Mesenchymal stem cell (in vitro differentiated cells and primary cell): ENCODE measurements around the gene GALNT13.

Experiments
- DNase-seq: peaks from one replicate; pipeline ENCODE4 v3.0.0-alpha.2; 2013
- H2AFZ ChIP-seq: one replicate; pipeline ENCODE4 v1.6.1; 2013; ENCODE audit warnings: low read depth, mild to moderate bottlenecking, control low read depth, inconsistent platforms, low read length, moderate library complexity
- H2AK5ac ChIP-seq: 2 replicates; pipeline ENCODE4 v1.6.1; 2013; ENCODE audit warnings: low read length, moderate library complexity, mild to moderate bottlenecking, inconsistent platforms; ENCODE audit not compliant: severe bottlenecking
- H2BK120ac ChIP-seq: one replicate; pipeline ENCODE4 v1.6.1; 2013; ENCODE audit warnings: low read depth, mild to moderate bottlenecking, inconsistent platforms, low read length, moderate library complexity
- H2BK12ac ChIP-seq, 2 experiments: one replicate each; pipeline ENCODE4 v1.6.1; 2013; ENCODE audit warnings: inconsistent platforms in 2 of 2, low read length in 2 of 2, mild to moderate bottlenecking in 2 of 2, moderate library complexity in 2 of 2, control low read depth in 1 of 2
- H2BK15ac ChIP-seq: one replicate; pipeline ENCODE4 v1.6.1; 2013; ENCODE audit warnings: mild to moderate bottlenecking, low read depth, inconsistent platforms; ENCODE audit not compliant: poor library complexity, severe bottlenecking
- H2BK5ac ChIP-seq: 2 replicates; pipeline ENCODE4 v1.6.1; 2013; ENCODE audit warnings: low read depth, mild to moderate bottlenecking, low read length, control low read depth, inconsistent platforms; ENCODE audit not compliant: poor library complexity, severe bottlenecking
- H3K14ac ChIP-seq, 2 experiments: one replicate each; pipeline ENCODE4 v1.6.1; 2013; ENCODE audit warnings: inconsistent platforms in 2 of 2, low read length in 2 of 2, control low read depth in 1 of 2, mild to moderate bottlenecking in 1 of 2, moderate library complexity in 1 of 2
- H3K18ac ChIP-seq, 2 experiments: one replicate each; pipeline ENCODE4 v1.6.1; 2013; ENCODE audit warnings: inconsistent platforms in 2 of 2, low read length in 2 of 2, control low read depth in 1 of 2, low read depth in 1 of 2, mild to moderate bottlenecking in 1 of 2
- H3K23ac ChIP-seq, 2 experiments: one replicate each; pipeline ENCODE4 v1.6.1; 2013; ENCODE audit warnings: inconsistent platforms in 2 of 2, low read length in 2 of 2, mild to moderate bottlenecking in 2 of 2, moderate library complexity in 2 of 2, control low read depth in 1 of 2
- H3K27ac ChIP-seq: 2 replicates; pipeline ENCODE4 v1.5.1; 2013; ENCODE audit warnings: mild to moderate bottlenecking, moderate library complexity, low read length, control low read depth, inconsistent platforms; ENCODE audit not compliant: poor library complexity, severe bottlenecking
- H3K27me3 ChIP-seq, 2 experiments: 2 replicates each; pipeline versions ENCODE4 v1.6.1 to v1.7.0; 2013; ENCODE audit warnings: low read length in 2 of 2, mild to moderate bottlenecking in 2 of 2, moderate library complexity in 2 of 2, control low read depth in 1 of 2, inconsistent platforms in 1 of 2; ENCODE audit not compliant: control insufficient read depth in 1 of 2, insufficient read depth in 1 of 2
- H3K36me3 ChIP-seq, 2 experiments: 2 replicates each; pipeline versions ENCODE4 v1.6.1 to v1.7.0; 2013; ENCODE audit warnings: low read length in 2 of 2, control low read depth in 1 of 2, inconsistent platforms in 1 of 2, low read depth in 1 of 2, mild to moderate bottlenecking in 1 of 2; ENCODE audit not compliant: insufficient read depth in 2 of 2, control insufficient read depth in 1 of 2
- H3K4ac ChIP-seq, 2 experiments: one replicate each; pipeline ENCODE4 v1.6.1; 2013; ENCODE audit warnings: inconsistent platforms in 2 of 2, low read length in 2 of 2, mild to moderate bottlenecking in 2 of 2, moderate library complexity in 2 of 2, control low read depth in 1 of 2, low read depth in 1 of 2
- H3K4me1 ChIP-seq: 2 replicates; pipeline ENCODE4 v1.6.1; 2013; ENCODE audit warnings: low read depth, low read length, control low read depth; ENCODE audit not compliant: control insufficient read depth, insufficient read depth
- H3K4me2 ChIP-seq: 2 replicates; pipeline ENCODE4 v1.6.1; 2013; ENCODE audit warnings: low read length, mild to moderate bottlenecking, inconsistent platforms; ENCODE audit not compliant: poor library complexity, severe bottlenecking
- H3K4me3 ChIP-seq, 2 experiments: 2 replicates each; pipeline versions ENCODE4 v1.5.1 to v1.7.0; 2013; ENCODE audit warnings: low read length in 2 of 2, mild to moderate bottlenecking in 2 of 2, control low read depth in 1 of 2, low read depth in 1 of 2; ENCODE audit not compliant: insufficient read depth in 1 of 2
- H3K79me1 ChIP-seq: replicated peaks from 2 replicates; pipeline ENCODE4 v1.6.1; 2013; ENCODE audit warnings: mild to moderate bottlenecking, control low read depth, low read length, inconsistent platforms; ENCODE audit not compliant: poor library complexity, severe bottlenecking
- H3K9ac ChIP-seq: 2 replicates; pipeline ENCODE4 v1.7.0; 2013; ENCODE audit warnings: mild to moderate bottlenecking, low read length, moderate library complexity
- H3K9me3 ChIP-seq: 2 replicates; pipeline ENCODE4 v1.7.0; 2013; ENCODE audit warnings: mild to moderate bottlenecking, low read length; ENCODE audit not compliant: control insufficient read depth
- H4K8ac ChIP-seq: one replicate; pipeline ENCODE4 v1.6.1; 2013; ENCODE audit warnings: inconsistent platforms, mild to moderate bottlenecking, low read length, moderate library complexity
- H4K91ac ChIP-seq: one replicate; pipeline ENCODE4 v1.6.1; 2013; ENCODE audit warnings: mild to moderate bottlenecking, low read length, inconsistent platforms
- WGBS: methylation state at CpG from one replicate; pipeline ENCODE4 v1.1.7; 2013; ENCODE audit warnings: mixed read lengths; 5-methylcytosine and 5-hydroxymethylcytosine counted together

GALNT13 gene

GRCh38 chr2:154187948-154188347 lies 316.2 kb downstream of the GALNT13 start:
- no peak overlapping the region for H2BK12ac ChIP-seq
- H3K14ac ChIP-seq: no peak overlapping the region
- no peak overlapping the region for H2BK5ac ChIP-seq
- H3K79me1 ChIP-seq: no peaks in the 10 kb centered on the region
- H3K4ac ChIP-seq: no peak overlapping the region
- DNase-seq: no peak
- no peak overlapping the region for H4K91ac ChIP-seq
- no peaks in the 10 kb centered on the region for H3K27me3 ChIP-seq
- H3K36me3 ChIP-seq: no peaks in the 10 kb centered on the region
- no peaks in the 10 kb centered on the region for H3K4me1 ChIP-seq
- no peak overlapping the region for H3K9ac ChIP-seq
- peaks cover 49% of the 10 kb centered on the region for H3K9me3 ChIP-seq
- H2AFZ ChIP-seq: no peak overlapping the region
- no peak overlapping the region for H2BK15ac ChIP-seq
- no peak overlapping the region for H3K18ac ChIP-seq
- WGBS: 74% methylated on average over 2 of the region's 2 CpGs
- H3K23ac ChIP-seq: no peak overlapping the region
- no peak overlapping the region for H3K4me3 ChIP-seq
- no peak overlapping the region for H2AK5ac ChIP-seq
- H4K8ac ChIP-seq: no peak overlapping the region
- no peak overlapping the region for H3K4me2 ChIP-seq
- H3K27ac ChIP-seq: no peak overlapping the region
- no peak overlapping the region for H2BK120ac ChIP-seq

- no peak overlapping the region for H2BK12ac ChIP-seq
- no peak overlapping the region for H3K18ac ChIP-seq
- H3K36me3 ChIP-seq: no peaks in the 10 kb centered on the region
- H3K9me3 ChIP-seq: peaks cover 35% of the 10 kb centered on the region
- no peaks in the 10 kb centered on the region for H3K27me3 ChIP-seq
- H3K79me1 ChIP-seq: no peaks in the 10 kb centered on the region
- H3K27ac ChIP-seq: no peak overlapping the region
- H2BK15ac ChIP-seq: no peak overlapping the region
- no peak overlapping the region for H3K4ac ChIP-seq
- H3K4me2 ChIP-seq: no peak overlapping the region
- H4K8ac ChIP-seq: no peak overlapping the region
- 80% methylated on average over 2 of the region's 2 CpGs for WGBS
- H3K14ac ChIP-seq: no peak overlapping the region
- no peak overlapping the region for H2BK5ac ChIP-seq
- H2BK120ac ChIP-seq: no peak overlapping the region
- no peak overlapping the region for H2AFZ ChIP-seq
- no peak overlapping the region for H3K9ac ChIP-seq
- no peak overlapping the region for H2AK5ac ChIP-seq
- DNase-seq: no peak
- no peaks in the 10 kb centered on the region for H3K4me1 ChIP-seq
- H3K4me3 ChIP-seq: no peak overlapping the region
- H4K91ac ChIP-seq: no peak overlapping the region
- no peak overlapping the region for H3K23ac ChIP-seq
Measured at GRCh38 chr2:154189953-154190352, 318.2 kb downstream of the GALNT13 start.

DNA sequence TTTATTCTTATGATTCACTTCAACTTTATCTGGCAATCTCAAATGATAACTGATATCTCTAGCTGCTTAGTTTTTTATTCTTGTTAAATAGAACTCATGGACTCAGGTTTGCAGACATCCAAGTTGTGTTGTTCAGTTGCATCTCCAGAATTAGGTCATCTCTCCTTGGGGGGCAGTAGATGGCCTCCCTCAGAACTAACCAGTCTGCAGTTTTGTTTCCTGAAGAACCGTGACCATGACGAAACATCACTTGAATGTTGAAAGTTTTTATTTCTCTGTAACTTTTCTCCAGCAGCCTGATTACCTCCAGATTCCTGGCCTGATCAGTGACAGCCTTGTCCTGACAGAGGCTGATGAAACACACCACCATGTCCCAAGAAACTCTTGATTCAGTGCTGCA lies 321.5 kb downstream of the GALNT13 start:
- H3K23ac ChIP-seq: no peak overlapping the region
- no peaks in the 10 kb centered on the region for H3K36me3 ChIP-seq
- no peak overlapping the region for H3K27ac ChIP-seq
- no peak overlapping the region for H4K91ac ChIP-seq
- H2AFZ ChIP-seq: no peak overlapping the region
- peaks cover 6% of the 10 kb centered on the region for H3K9me3 ChIP-seq
- no peaks in the 10 kb centered on the region for H3K4me1 ChIP-seq
- WGBS: 77% methylated on average over 2 of the region's 2 CpGs
- H2BK120ac ChIP-seq: no peak overlapping the region
- H3K4me3 ChIP-seq: no peak overlapping the region
- no peak overlapping the region for H4K8ac ChIP-seq
- DNase-seq: no peak
- H3K27me3 ChIP-seq: no peaks in the 10 kb centered on the region
- H3K79me1 ChIP-seq: no peaks in the 10 kb centered on the region
- H3K18ac ChIP-seq: no peak overlapping the region
- no peak overlapping the region for H3K4ac ChIP-seq
- H2BK15ac ChIP-seq: no peak overlapping the region
- no peak overlapping the region for H3K4me2 ChIP-seq
- no peak overlapping the region for H2AK5ac ChIP-seq
- H2BK12ac ChIP-seq: no peak overlapping the region
- H3K14ac ChIP-seq: no peak overlapping the region
- no peak overlapping the region for H3K9ac ChIP-seq
- H2BK5ac ChIP-seq: no peak overlapping the region

- WGBS: 85% methylated on average over 5 of the region's 5 CpGs
- Histone ChIP-seq H2AK5ac (no peak overlapping the region), H3K4me1 (no peaks in the 10 kb centered on the region), H3K23ac (no peak overlapping the region), H3K27ac (no peak overlapping the region), H3K4me2 (no peak overlapping the region), H4K91ac (no peak overlapping the region), H4K8ac (no peak overlapping the region), H3K4me3 (no peak overlapping the region), H3K18ac (no peak overlapping the region), H3K27me3 (no peaks in the 10 kb centered on the region), H3K14ac (no peak overlapping the region), H3K4ac (no peak overlapping the region), H2BK120ac (no peak overlapping the region), H2AFZ (no peak overlapping the region), H2BK15ac (no peak overlapping the region), H2BK12ac (no peak overlapping the region), H2BK5ac (no peak overlapping the region), H3K79me1 (no peaks in the 10 kb centered on the region), H3K9ac (peak overlapping the region; percentile 44), H3K36me3 (no peaks in the 10 kb centered on the region), H3K9me3 (peaks cover 4% of the 10 kb centered on the region)
- DNase-seq: no peak
Measured at GRCh38 chr2:154194909-154195643, 323.4 kb downstream of the GALNT13 start.
